ENCODE results near the gene NBPF12.
"Not testable (repeated sequence)": the region's sequence is repeated elsewhere in the genome, so short reads cannot be mapped to it uniquely, and the experiment has no call there.

The NBPF12 gene

GRCh38 chr1:146943342-146943886, 5.3 kb downstream of the NBPF12 start:
- not testable (repeated sequence) for ATAC-seq, H3K36me3 Mint-ChIP-seq, H3K9me3 Mint-ChIP-seq, H3K4me3 Mint-ChIP-seq, H3K27ac Mint-ChIP-seq, H3K27me3 Mint-ChIP-seq
- H3K4me1 Mint-ChIP-seq, result peaks cover 12% of the 10 kb centered on the region

DNA sequence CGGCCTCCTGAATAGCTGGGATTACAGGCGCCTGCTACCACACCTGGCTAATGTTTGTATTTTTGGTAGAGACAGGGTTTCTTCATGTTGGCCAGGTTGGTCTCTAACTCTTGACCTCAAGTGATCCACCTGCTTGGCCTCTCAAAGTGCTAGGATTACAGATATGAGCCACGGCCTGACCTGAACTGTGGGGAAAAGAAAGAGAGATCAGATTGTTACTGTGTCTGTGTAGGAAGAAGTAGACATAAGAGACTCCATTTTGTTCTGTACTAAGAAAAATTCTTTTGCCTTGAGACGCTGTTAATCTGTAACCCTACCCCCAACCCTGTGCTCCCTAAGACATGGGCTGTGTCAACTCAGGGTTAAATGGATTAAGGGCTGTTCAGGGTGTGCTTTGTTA, 10.0 kb downstream of the NBPF12 start:
- H3K4me1 Mint-ChIP-seq, H3K4me3 Mint-ChIP-seq, ATAC-seq, H3K27ac Mint-ChIP-seq, H3K9me3 Mint-ChIP-seq, H3K27me3 Mint-ChIP-seq: not testable (repeated sequence)
- H3K36me3 Mint-ChIP-seq, result peaks cover 11% of the 10 kb centered on the region

GRCh38 chr1:146964340-146964739, 26.2 kb downstream of the NBPF12 start:
- not testable (repeated sequence) for H3K9me3 Mint-ChIP-seq, H3K27me3 Mint-ChIP-seq, ATAC-seq, H3K4me1 Mint-ChIP-seq, H3K4me3 Mint-ChIP-seq, H3K27ac Mint-ChIP-seq
- peaks cover 15% of the 10 kb centered on the region for H3K36me3 Mint-ChIP-seq

DNA sequence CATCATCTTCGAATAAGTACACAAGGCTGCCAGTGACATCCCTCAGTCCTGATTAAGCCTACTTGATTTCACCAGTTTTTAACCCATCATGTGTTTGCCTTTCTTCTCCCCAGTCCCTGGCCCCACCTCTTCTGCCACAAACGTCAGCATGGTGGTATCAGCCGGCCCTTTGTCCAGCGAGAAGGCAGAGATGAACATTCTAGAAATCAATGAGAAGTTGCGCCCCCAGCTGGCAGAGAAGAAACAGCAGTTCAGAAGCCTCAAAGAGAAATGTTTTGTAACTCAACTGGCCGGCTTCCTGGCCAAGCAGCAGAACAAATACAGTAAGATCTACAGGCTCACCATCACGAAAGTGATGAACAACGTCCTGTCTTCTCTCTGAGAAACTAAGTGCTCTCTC, 28.2 kb downstream of the NBPF12 start:
- not testable (repeated sequence) for H3K4me1 Mint-ChIP-seq, ATAC-seq, H3K27me3 Mint-ChIP-seq, H3K27ac Mint-ChIP-seq, H3K4me3 Mint-ChIP-seq, H3K9me3 Mint-ChIP-seq
- H3K36me3 Mint-ChIP-seq, result peaks cover 15% of the 10 kb centered on the region

DNA sequence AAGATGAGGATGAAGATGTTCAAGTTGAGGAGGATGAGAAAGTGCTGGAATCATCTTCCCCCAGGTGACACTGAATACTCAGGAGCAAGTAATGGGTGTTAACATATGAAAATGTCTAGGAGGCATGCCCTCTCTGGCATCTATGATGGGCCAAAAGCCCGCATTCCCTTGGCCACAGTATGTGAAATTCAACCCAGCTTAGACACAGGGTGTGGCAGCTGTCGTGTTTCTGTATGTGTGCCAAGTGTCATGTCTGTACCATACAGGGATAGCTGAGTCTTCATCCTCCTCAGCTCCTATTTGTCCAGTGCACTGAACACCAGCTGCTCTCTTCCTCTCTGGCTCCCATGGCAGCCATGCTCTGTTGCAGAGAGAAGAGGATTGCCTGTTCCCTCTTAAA, 32.5 kb downstream of the NBPF12 start:
- not testable (repeated sequence) for H3K27ac Mint-ChIP-seq, H3K4me3 Mint-ChIP-seq, H3K4me1 Mint-ChIP-seq, H3K27me3 Mint-ChIP-seq, H3K36me3 Mint-ChIP-seq, H3K9me3 Mint-ChIP-seq, ATAC-seq

DNA sequence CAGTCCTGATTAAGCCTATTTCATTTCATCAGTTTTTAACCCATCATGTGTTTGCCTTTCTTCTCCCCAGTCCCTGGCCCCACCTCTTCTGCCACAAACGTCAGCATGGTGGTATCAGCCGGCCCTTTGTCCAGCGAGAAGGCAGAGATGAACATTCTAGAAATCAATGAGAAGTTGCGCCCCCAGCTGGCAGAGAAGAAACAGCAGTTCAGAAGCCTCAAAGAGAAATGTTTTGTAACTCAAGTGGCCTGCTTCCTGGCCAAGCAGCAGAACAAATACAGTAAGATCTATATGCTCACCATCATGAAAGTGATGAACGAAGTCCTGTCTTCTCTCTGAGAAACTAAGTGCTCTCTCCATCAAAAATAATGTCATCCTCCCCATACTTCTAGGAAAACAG, 34.6 kb downstream of the NBPF12 start:
- not testable (repeated sequence) for H3K27ac Mint-ChIP-seq, H3K27me3 Mint-ChIP-seq, H3K9me3 Mint-ChIP-seq, H3K36me3 Mint-ChIP-seq, H3K4me3 Mint-ChIP-seq, ATAC-seq, H3K4me1 Mint-ChIP-seq

DNA sequence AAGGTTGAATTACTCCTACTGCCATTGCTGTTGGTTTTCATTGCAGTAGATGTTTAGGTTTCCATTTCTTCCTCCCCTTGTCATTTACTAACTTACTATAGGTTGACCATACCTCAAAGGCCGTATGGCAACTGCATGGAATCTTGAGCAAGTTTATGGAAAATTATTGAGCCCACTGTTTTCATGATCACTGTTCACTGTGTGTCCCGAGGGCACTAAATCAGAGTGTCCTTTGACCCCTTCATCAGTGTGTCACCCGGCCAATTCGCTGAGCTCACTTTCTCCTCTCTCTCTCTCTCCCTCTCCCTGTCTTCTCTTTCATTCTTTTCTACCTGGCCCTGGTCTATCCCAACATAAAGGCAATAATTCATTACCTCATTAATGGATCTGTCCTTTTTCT, 47.7 kb downstream of the NBPF12 start:
- H3K9me3 Mint-ChIP-seq, H3K27me3 Mint-ChIP-seq, H3K4me1 Mint-ChIP-seq, H3K27ac Mint-ChIP-seq, H3K4me3 Mint-ChIP-seq, ATAC-seq: not testable (repeated sequence)
- H3K36me3 Mint-ChIP-seq, result peaks cover 13% of the 10 kb centered on the region

- H3K4me1 Mint-ChIP-seq, H3K4me3 Mint-ChIP-seq, H3K27ac Mint-ChIP-seq, H3K27me3 Mint-ChIP-seq, H3K9me3 Mint-ChIP-seq, ATAC-seq: not testable (repeated sequence)
- H3K36me3 Mint-ChIP-seq, result peaks cover 13% of the 10 kb centered on the region
These were observed 48.3 kb downstream of the NBPF12 start for GRCh38 chr1:146986450-146986849.

DNA sequence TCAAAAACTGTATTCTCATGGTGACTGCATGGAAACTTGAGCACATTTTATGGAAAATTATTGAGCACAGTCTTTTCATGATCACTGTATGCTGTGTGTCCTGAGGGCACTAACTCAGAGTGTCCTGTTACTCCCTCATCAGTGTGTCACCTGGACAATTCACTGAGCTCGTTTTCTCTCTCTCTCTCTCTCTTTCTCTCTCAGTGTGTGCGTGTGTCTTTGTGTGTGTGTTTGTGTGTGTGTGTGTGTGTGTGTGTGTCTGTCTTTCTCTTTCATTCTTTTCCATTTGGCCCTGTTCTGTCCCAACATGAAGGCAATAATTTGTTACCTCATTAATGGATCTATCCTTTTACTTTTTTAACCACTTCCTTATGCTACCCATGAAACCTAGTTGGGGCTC, 49.4 kb downstream of the NBPF12 start:
- H3K9me3 Mint-ChIP-seq, H3K4me1 Mint-ChIP-seq, H3K27me3 Mint-ChIP-seq, ATAC-seq, H3K27ac Mint-ChIP-seq, H3K4me3 Mint-ChIP-seq: not testable (repeated sequence)
- peaks cover 13% of the 10 kb centered on the region for H3K36me3 Mint-ChIP-seq

- not testable (repeated sequence) for H3K27ac Mint-ChIP-seq, H3K27me3 Mint-ChIP-seq, H3K4me3 Mint-ChIP-seq, ATAC-seq, H3K9me3 Mint-ChIP-seq, H3K4me1 Mint-ChIP-seq
- H3K36me3 Mint-ChIP-seq, result peaks cover 13% of the 10 kb centered on the region
These were observed 51.3 kb downstream of the NBPF12 start for GRCh38 chr1:146989455-146989854.

- Mint-ChIP-seq H3K27me3 (peaks cover 16% of the 10 kb centered on the region), H3K9me3 (peaks cover 18% of the 10 kb centered on the region)
These were observed 70.4 kb downstream of the NBPF12 start for GRCh38 chr1:147008495-147008894.

DNA sequence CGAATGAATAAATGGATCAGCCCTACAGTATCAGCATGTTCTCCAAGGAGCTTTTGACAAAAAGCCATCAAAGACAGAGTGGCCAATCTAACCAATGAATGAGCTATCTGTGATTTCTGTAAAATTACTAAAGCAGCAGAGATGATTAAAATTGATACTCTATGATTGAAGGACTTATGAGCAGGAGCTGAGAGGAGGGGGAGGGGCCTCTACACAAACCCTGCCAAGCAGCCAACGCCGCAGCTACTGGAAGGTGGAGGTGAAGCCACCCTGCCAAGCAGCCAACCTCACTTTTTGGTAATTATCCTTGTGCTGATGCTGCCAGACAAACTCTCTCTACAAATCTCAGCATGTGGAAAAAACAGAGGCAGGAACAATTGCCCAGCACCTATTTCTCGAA, 88.9 kb downstream of the NBPF12 start:
- not testable (repeated sequence) for H3K27me3 Mint-ChIP-seq, H3K4me3 Mint-ChIP-seq, H3K4me1 Mint-ChIP-seq, H3K36me3 Mint-ChIP-seq, H3K9me3 Mint-ChIP-seq, H3K27ac Mint-ChIP-seq, ATAC-seq

More at GRCh38 chr1:147008495-147008894, 70.4 kb downstream of the NBPF12 start:
- H3K36me3 Mint-ChIP-seq, result peaks cover 12% of the 10 kb centered on the region
- not testable (repeated sequence) for H3K27ac Mint-ChIP-seq, H3K4me1 Mint-ChIP-seq, H3K4me3 Mint-ChIP-seq, ATAC-seq

DNA sequence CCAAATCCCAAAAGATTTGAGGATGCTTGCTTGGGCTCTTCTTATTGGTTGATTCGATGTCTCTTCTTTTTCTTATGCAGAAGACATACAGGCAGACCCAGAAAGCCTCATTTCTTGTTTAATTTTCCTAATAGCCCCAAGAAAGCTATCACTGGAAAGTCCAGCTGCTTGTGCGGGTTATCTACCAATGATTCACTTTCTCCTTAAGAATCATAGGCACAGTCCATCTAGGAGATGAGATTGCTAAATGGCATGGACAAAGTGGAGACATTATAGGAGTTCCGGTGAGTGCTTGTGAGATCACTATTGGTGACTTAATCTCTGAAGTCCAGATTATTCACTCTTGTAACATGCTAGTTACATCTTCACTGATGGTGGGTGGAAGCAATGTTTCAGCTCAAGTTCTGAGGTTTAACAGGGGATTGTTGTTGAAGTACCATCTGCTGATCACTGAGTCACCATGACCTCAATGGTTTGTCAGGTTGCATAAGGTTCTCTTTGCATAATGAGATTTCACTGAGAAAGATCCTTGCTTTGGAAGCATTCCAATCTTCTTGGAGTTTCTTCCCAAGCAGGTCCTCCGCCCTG, 92.0 kb downstream of the NBPF12 start:
- not testable (repeated sequence) for H3K4me3 Mint-ChIP-seq, H3K36me3 Mint-ChIP-seq, ATAC-seq, H3K9me3 Mint-ChIP-seq, H3K4me1 Mint-ChIP-seq, H3K27me3 Mint-ChIP-seq, H3K27ac Mint-ChIP-seq

GRCh38 chr1:147039916-147040315, 101.8 kb downstream of the NBPF12 start:
- Mint-ChIP-seq H3K9me3 (no peaks in the 10 kb centered on the region), H3K36me3 (no peaks in the 10 kb centered on the region), H3K27me3 (no peaks in the 10 kb centered on the region), H3K4me1 (peaks cover 16% of the 10 kb centered on the region), H3K4me3 (no peak overlapping the region), H3K27ac (peak overlapping the region; percentile 10)
- no peak for ATAC-seq

DNA sequence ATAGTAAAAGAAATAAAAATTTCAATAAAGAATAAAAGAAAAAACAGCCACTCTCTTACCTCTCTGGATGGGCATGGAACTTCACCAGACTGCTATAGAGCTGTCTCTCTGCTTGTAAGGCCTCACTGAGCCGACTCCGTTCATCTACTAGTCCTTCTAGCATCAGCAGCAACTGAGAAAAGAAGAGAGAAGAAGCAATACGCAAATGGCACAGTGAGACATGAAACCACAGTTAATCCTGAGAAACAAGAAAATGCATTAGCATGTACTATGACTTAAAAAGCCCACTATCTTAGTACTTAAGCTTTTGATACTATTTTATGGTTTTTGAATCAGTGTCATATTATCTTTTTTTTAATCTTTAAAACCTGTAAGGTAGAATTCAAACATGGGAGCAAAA, 104.8 kb downstream of the NBPF12 start:
- Mint-ChIP-seq H3K27ac (peak overlapping the region; percentile 6), H3K4me1 (peaks cover 40% of the 10 kb centered on the region)
- H3K4me3 Mint-ChIP-seq, H3K9me3 Mint-ChIP-seq, ATAC-seq, H3K27me3 Mint-ChIP-seq, H3K36me3 Mint-ChIP-seq: not testable (repeated sequence)

DNA sequence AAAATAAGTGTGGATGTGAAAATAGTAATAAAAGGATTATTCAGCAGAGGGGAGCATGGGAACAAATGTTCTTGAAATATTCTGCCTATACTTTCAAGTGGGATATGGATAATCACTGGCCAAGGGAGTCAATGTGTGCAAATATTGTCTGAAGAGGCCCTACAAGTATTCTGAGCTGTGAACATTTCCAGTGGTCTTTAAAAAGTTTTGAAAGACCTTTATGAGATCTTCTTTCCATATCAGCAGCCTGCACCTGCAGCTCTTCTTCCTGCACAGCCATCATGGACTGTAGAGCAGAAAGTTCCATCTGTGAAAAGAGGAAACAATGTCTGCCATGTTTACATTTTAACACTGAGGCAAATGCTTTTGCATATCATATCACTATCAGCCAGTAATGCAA, 106.4 kb downstream of the NBPF12 start:
- Mint-ChIP-seq H3K27ac (peak overlapping the region; percentile 93), H3K4me1 (peaks cover 48% of the 10 kb centered on the region)
- H3K36me3 Mint-ChIP-seq, H3K9me3 Mint-ChIP-seq, H3K27me3 Mint-ChIP-seq, ATAC-seq, H3K4me3 Mint-ChIP-seq: not testable (repeated sequence)
